OCI-LY3 (cell line): ENCODE data around the gene PRR11.

Source experiments
- H2AFZ ChIP-seq: fragments of 200-600, 300-600 bp; shearing (Covaris generic); 2 replicates; pipeline ENCODE4 v1.6.0; 2014; ENCODE audit warnings: antibody characterized with exemption, low read depth, low read length
- H3K27ac ChIP-seq: fragments of 200-600, 300-600 bp; sonication (generic); 2 replicates; pipeline ENCODE4 v1.5.1; 2014; ENCODE audit warnings: mild to moderate bottlenecking, low read length, moderate library complexity, mixed read lengths
- H3K27me3 ChIP-seq: fragments of 200-600, 300-600 bp; sonication (generic); 2 replicates; pipeline ENCODE4 v1.6.1; 2014; ENCODE audit warnings: low read depth, low read length, mixed read lengths
- H3K36me3 ChIP-seq: fragments of 200-600, 300-600 bp; sonication (generic); replicated peaks from 2 replicates; pipeline ENCODE3; 2014; ENCODE audit warnings: low read depth, low read length, mixed read lengths
- H3K4me1 ChIP-seq: fragments of 300-600, 200-600 bp; sonication (generic); 2 replicates; pipeline ENCODE4 v1.6.1; 2014; ENCODE audit warnings: low read length, mixed read lengths
- H3K4me2 ChIP-seq: fragments of 200-600, 300-600 bp; sonication (generic); 2 replicates; pipeline ENCODE4 v1.6.1; 2014; ENCODE audit warnings: low read length, mixed read lengths
- H3K4me3 ChIP-seq: fragments of 300-600, 200-600 bp; sonication (generic); 2 replicates; pipeline ENCODE4 v1.5.1; 2014; ENCODE audit warnings: antibody characterized with exemption, mild to moderate bottlenecking, low read length, moderate library complexity
- H3K79me2 ChIP-seq: fragments of 300-600, 200-600 bp; shearing (Covaris generic); 2 replicates; pipeline ENCODE4 v1.6.1; 2014; ENCODE audit warnings: mild to moderate bottlenecking, low read length, mixed read lengths
- H3K9ac ChIP-seq: fragments of 300-600, 200-600 bp; shearing (Covaris generic); 2 replicates; pipeline ENCODE4 v1.6.0; 2014; ENCODE audit warnings: mild to moderate bottlenecking, low read length, moderate library complexity
- H3K9me3 ChIP-seq: fragments of 200-600, 300-600 bp; shearing (Covaris generic); 2 replicates; pipeline ENCODE4 v1.6.1; 2014; ENCODE audit warnings: low read length, mixed read lengths; ENCODE audit not compliant: insufficient read depth
- H4K20me1 ChIP-seq: fragments of 200-600, 300-600 bp; sonication (generic); 2 replicates; pipeline ENCODE4 v1.6.1; 2016; ENCODE audit warnings: low read length, mixed read lengths; ENCODE audit not compliant: insufficient read depth
- CTCF ChIP-seq: fragments of 200-600, 300-600 bp; sonication (generic); IDR thresholded peaks from 2 replicates; pipeline ENCODE4 v1.5.1; 2014; ENCODE audit warnings: antibody characterized with exemption, low read length, low read depth
- EZH2phosphoT487 ChIP-seq: fragments of 200-600 bp; shearing (Covaris generic); IDR thresholded peaks from 2 replicates; pipeline ENCODE4 v1.6.1; 2018; ENCODE audit warnings: antibody characterized with exemption, mixed run types, low read depth

Gene PRR11

GRCh38 chr17:59219370-59219769 is 63.8 kb downstream of the PRR11 start:
- Histone ChIP-seq H3K79me2 (no peaks in the 10 kb centered on the region), H3K27me3 (no peaks in the 10 kb centered on the region), H3K4me2 (no peak overlapping the region; the same call in 1 of the 2 replicates), H3K4me3 (no peak overlapping the region), H3K9me3 (no peaks in the 10 kb centered on the region), H2AFZ (peak overlapping the region; percentile 94), H3K4me1 (peaks cover 3% of the 10 kb centered on the region; the same call in 1 of the 2 replicates), H3K36me3 (peaks cover 6% of the 10 kb centered on the region), H4K20me1 (no peaks in the 10 kb centered on the region), H3K27ac (no peak overlapping the region), H3K9ac (no peak overlapping the region)
- no peak for TF ChIP-seq EZH2phosphoT487
- TF ChIP-seq CTCF: no peak

GRCh38 chr17:59219992-59220327 is 64.4 kb downstream of the PRR11 start:
- Histone ChIP-seq H4K20me1 (no peaks in the 10 kb centered on the region), H3K4me1 (peaks cover 3% of the 10 kb centered on the region; the same call in 1 of the 2 replicates), H3K4me3 (peak overlapping the region; percentile 92), H3K4me2 (peak overlapping the region; percentile 86), H3K9ac (peak overlapping the region; percentile 62), H2AFZ (peak overlapping the region; percentile 94), H3K27ac (no peak overlapping the region), H3K9me3 (no peaks in the 10 kb centered on the region), H3K27me3 (no peaks in the 10 kb centered on the region), H3K79me2 (no peaks in the 10 kb centered on the region), H3K36me3 (peaks cover 3% of the 10 kb centered on the region)
- TF ChIP-seq EZH2phosphoT487 (no peak), CTCF (no peak)

- H3K27ac ChIP-seq: peak within 1 kb of the TSS; percentile 26; the same call in 1 of the 2 replicates
- TF ChIP-seq CTCF: peak; percentile 70
- no peak for TF ChIP-seq EZH2phosphoT487
These were observed 65.0 kb downstream of the PRR11 start, which contains the start of gene GDPD1 for GRCh38 chr17:59220328-59221158. TSS of gene GDPD1 (plus strand) at chr17:59220511. CDS start at chr17:59220610, 99 bp downstream.

GRCh38 chr17:59221159-59221847 is 65.8 kb downstream of the PRR11 start:
- peak overlapping the region; percentile 92 for H3K4me3 ChIP-seq
- no peaks in the 10 kb centered on the region for H3K79me2 ChIP-seq
- peak overlapping the region; percentile 88 for H3K9ac ChIP-seq
- peak overlapping the region; percentile 95 for H2AFZ ChIP-seq
- H4K20me1 ChIP-seq: no peaks in the 10 kb centered on the region
- peaks cover 3% of the 10 kb centered on the region; the same call in 1 of the 2 replicates for H3K4me1 ChIP-seq
- H3K36me3 ChIP-seq: no peaks in the 10 kb centered on the region
- H3K27me3 ChIP-seq: no peaks in the 10 kb centered on the region
- no peak overlapping the region for H3K27ac ChIP-seq
- no peak for TF ChIP-seq CTCF
- no peak for TF ChIP-seq EZH2phosphoT487
- H3K9me3 ChIP-seq: no peaks in the 10 kb centered on the region
- peak overlapping the region; percentile 79 for H3K4me2 ChIP-seq

More at GRCh38 chr17:59220328-59221158, 65.0 kb downstream of the PRR11 start, which contains the start of gene GDPD1:
- H3K9me3 ChIP-seq: no peaks in the 10 kb centered on the region
- H3K9ac ChIP-seq: peak within 1 kb of the TSS; percentile 88
- peak within 1 kb of the TSS; percentile 86 for H3K4me2 ChIP-seq
- peak within 1 kb of the TSS; percentile 95 for H2AFZ ChIP-seq
- H3K36me3 ChIP-seq: peaks cover 2% of the 10 kb centered on the region
- H3K4me3 ChIP-seq: peak within 1 kb of the TSS; percentile 92
- no peaks in the 10 kb centered on the region for H3K79me2 ChIP-seq
- peaks cover 3% of the 10 kb centered on the region; the same call in 1 of the 2 replicates for H3K4me1 ChIP-seq
- H3K27me3 ChIP-seq: no peaks in the 10 kb centered on the region
- no peaks in the 10 kb centered on the region for H4K20me1 ChIP-seq
